Keratinocyte (primary cell): Measurements from ENCODE around the gene FBH1.
"Not testable (repeated sequence)": the region's sequence is repeated elsewhere in the genome, so short reads cannot be mapped to it uniquely, and the experiment has no call there.

Source experiments
- EZH2 ChIP-seq: IDR thresholded peaks from one replicate; pipeline ENCODE4 v1.6.1; 2012; ENCODE audit warnings: inconsistent platforms, mild to moderate bottlenecking, low read length, moderate library complexity
- TF ChIP-seq, protein P1 (sequence below), 3 experiments: IDR thresholded peaks in 1 of 3; conservative IDR thresholded peaks in 1 of 3; optimal IDR thresholded peaks in 1 of 3; 2 replicates in 2 of 3; 3 replicates in 1 of 3; pipeline versions ENCODE3 to v1.5.1; 2011; ENCODE audit warnings: low read length in 3 of 3, mild to moderate bottlenecking in 3 of 3, moderate library complexity in 2 of 3, control low read depth in 1 of 3, inconsistent platforms in 1 of 3; ENCODE audit not compliant: insufficient read depth in 2 of 3; ENCODE audit errors: extremely low read depth in 1 of 3

- TF ChIP-seq, protein P1, sequence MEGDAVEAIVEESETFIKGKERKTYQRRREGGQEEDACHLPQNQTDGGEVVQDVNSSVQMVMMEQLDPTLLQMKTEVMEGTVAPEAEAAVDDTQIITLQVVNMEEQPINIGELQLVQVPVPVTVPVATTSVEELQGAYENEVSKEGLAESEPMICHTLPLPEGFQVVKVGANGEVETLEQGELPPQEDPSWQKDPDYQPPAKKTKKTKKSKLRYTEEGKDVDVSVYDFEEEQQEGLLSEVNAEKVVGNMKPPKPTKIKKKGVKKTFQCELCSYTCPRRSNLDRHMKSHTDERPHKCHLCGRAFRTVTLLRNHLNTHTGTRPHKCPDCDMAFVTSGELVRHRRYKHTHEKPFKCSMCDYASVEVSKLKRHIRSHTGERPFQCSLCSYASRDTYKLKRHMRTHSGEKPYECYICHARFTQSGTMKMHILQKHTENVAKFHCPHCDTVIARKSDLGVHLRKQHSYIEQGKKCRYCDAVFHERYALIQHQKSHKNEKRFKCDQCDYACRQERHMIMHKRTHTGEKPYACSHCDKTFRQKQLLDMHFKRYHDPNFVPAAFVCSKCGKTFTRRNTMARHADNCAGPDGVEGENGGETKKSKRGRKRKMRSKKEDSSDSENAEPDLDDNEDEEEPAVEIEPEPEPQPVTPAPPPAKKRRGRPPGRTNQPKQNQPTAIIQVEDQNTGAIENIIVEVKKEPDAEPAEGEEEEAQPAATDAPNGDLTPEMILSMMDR (optimal IDR thresholded peaks at IDR 0.05 in 1 of 3, IDR thresholded peaks at IDR 0.05 in 1 of 3, conservative IDR thresholded peaks at IDR 0.05 in 1 of 3; ENCODE audit: extremely low read depth in 1 of 3, insufficient read depth in 2 of 3, low read length in 3 of 3), result not testable (repeated sequence)
- TF ChIP-seq EZH2, result not testable (repeated sequence)
These were observed 22.9 kb upstream of the FBH1 start for GRCh38 chr10:5867091-5867615.
